HL-60 (cell line): ENCODE results near the gene JRKL.

Experiments
- CTCF ChIP-seq: IDR thresholded peaks from one replicate; pipeline ENCODE4 v1.5.1; 2011; ENCODE audit warnings: low read length, control low read depth, inconsistent platforms; ENCODE audit not compliant: insufficient read depth
- POLR2AphosphoS5 ChIP-seq: IDR thresholded peaks from 2 replicates; pipeline ENCODE4 v1.6.1; 2012; ENCODE audit warnings: low read depth

GRCh38 chr11:96391698-96392307, 2.0 kb downstream of the JRKL start:
- TF ChIP-seq CTCF (no peak), POLR2AphosphoS5 (no peak)
